IPS-NIHi7 (cell line): ENCODE results near the gene RUNDC1.
A peak's percentile ranks its signal among the peaks of the same experiment; 100 is the strongest.

Source experiments
- DNase-seq: peaks from one replicate; pipeline ENCODE4 v3.0.0; 2012; ENCODE audit warnings: mixed read lengths; ENCODE audit errors: extremely low spot score

RUNDC1 gene

DNA sequence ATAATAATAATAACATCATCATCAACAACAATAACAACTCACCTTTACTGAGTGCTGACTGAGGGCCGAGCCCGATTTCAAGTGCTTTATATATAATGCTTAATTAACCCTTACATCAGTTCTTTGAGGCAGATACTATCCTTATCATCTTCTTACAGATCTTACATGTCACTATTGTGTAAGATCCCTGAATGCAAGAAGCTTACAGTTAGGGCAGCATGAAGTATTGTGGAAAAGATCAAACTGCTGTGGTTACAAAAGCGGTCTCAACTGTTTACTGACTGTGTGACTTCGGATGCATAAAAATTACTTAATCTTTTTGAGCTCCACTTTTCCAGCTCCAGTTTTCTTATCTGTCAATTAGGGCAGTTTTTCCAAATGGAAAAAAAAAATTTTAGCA is 38.6 kb downstream of the RUNDC1 start:
- no peak for DNase-seq

DNA sequence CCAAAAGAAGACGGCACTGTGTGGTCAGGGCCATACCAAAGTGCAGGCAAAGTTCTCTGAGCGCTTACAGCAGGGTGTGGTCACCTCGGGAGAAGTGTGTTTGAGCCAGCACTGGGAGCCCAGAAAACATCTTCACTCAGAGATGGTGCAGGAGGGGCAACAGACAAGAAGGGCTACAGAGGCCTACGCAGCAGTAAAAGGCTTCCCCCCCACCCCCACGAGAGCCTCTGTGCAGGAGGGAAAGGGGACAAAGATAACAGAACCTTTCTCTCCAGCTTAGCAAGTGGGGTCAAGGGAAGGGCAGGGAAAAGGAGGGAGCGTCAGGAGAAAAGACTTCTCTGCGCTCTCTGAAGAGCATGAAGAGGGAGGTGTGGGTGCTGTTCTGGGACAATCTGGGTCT is 39.1 kb downstream of the RUNDC1 start:
- peak; percentile 3 for DNase-seq

DNA sequence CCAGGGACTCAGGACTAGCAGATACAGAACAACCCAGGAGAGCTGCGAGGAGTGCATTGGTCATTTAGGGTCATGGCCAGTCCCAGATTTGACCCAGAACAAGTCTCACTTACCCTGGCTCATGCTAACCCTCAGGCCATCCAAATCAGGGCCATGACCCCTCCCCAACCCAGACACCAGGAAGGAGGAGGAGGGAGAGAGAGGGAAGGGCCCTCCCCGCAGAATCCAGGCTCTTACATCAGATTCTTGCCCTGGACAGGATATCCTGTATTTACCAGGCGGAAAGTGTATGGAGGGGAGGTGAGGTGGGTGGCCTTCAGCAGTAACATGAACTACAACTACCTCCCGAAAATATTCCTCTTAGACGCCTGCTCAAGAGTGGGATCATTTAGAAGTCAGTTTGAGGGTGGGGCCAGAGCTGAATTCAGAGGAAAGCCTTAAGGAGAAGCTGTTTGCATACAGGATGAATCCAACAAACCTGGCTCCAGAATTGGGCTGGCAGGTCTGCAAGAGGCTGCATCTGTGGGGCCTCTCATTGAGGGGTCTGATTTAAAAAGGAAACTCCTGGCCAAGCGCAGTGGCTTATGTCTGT is 39.8 kb downstream of the RUNDC1 start:
- DNase-seq = peak; percentile 9

DNA sequence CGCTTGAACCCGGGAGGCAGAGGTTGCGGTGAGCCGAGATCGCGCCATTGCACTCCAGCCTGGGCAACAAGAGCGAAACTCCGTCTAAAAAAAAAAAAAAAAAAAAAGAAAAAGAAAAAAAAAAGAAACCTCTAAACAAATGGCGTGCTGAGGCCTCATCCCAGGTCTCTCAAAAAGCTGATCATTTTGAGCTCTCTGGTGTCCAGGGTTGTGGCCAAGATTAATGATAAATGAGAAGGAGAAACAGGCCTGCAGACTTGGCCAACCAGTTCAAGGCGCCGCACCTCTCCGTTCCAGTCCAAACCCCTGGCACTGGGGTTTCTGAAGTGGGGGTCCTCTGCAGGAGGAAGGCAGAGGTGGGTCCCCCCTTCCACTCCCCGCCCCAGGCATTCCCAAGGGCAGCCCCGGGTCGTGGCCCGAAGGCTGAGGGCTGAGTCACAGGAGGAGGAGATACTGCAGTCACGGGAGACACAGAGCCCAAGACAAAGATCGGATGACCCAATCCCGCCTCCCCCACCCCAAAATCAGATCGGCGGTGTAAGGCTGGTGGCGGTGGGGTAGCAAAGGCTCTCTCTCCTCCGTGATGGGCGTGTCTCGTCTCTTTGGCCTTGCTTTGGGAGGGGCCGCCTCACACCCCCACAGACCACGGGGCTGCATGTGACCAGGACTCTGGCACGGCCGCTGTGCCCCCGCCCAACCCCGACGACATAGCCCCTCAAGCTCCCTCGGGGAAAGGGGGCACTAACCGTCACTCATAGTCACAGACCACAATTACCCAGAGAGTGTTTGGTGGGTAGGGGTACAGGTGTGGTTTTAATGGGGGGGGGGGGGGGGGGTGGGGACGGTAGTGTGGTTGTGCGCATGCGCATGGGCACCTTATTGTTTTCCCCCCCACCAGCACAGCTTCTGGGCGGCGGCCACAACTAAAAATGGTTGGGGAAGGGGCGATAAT is 40.7 kb downstream of the RUNDC1 start:
- peak; percentile 64 for DNase-seq

DNA sequence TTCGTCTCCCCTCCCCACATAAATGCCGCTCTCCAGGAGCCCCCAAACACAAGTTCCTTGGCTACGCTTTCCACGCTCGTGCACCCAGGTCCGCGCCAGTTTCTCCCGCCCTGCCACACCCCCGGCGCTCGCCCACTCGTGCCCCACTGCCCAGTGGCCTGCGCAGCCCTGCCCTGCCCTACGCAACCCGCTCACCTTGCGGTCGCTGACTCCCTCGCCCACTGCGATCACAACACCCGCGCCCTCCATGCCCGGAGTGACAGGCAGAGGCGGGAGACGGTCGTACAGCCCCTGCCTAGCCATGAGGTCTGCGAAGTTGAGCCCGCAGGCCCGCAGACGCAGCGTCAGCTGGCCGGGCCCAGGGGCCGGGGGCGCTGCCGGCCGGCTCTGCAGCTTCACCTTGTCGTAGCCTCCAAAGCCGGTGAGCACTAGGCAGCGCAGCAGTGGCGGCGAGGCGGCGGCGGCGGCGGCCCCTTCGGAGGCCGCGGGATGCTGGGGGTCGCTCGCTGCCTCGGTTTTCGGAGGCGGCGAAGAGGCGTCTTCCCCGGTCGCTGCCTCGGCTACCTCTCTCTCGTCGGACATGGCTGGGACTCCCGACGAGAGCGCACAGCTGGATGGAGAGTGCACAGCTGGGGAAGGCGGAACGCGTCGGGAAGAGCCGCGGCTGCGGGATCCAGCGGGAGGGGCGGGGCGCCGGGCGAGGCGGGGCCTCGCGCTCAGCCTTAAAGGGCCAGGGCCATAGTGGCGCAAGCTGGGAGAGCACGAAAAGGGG is 41.6 kb downstream of the RUNDC1 start, which contains the start of gene VAT1:
Gene VAT1 (minus strand): TSS at position 645 of the 772 bp plus-strand sequence. CDS start 63 bp downstream, at position 582.
- peak; percentile 85 for DNase-seq

DNA sequence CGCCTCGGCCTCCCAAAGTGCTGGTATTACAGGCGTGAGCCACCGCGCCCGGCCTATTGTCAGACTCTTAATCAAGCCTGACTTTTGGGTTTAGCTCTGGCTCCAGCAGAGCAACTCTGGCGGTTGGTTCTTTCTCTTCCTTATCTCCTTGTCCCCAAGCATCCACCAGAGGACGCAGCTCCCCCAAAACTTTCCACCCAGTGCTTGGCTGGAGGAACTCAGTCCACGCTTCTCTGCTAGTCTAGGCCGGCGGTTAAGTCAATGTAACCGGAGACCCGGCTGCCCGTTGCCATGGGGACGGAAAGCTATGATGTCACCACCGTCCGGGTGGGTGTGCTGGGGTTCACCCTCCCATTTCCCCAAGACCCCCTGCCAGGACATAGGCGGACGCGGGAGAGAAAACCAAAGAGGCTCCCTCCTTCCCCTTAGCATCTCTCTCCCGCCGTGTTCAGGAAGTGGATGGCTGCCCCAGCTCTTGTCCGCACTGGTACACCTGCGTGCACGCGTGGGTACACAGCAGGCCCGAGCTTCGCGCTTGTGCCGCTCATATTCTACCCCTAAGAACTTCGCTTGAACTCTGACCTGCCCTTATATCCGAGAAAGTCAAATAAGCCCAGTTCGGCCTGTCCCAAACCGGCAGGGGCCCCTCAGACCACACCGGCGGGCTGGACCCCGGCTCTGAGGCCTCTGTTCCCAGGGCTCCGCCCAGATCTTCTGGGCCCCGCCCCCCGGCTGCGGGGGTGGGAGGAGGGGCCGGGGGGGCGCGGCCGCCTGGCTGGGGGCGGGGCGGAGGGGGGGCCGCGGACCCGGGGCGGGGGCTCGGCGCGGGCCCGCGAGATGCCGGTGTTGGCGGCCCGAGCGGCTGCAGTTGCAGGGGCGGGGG is 44.3 kb downstream of the RUNDC1 start, which contains the start of gene RND2:
Gene RND2 (plus strand): TSS at position 825 of the 883 bp plus-strand sequence. CDS start 117 bp downstream, outside the sequence.
- DNase-seq = peak; percentile 94

DNA sequence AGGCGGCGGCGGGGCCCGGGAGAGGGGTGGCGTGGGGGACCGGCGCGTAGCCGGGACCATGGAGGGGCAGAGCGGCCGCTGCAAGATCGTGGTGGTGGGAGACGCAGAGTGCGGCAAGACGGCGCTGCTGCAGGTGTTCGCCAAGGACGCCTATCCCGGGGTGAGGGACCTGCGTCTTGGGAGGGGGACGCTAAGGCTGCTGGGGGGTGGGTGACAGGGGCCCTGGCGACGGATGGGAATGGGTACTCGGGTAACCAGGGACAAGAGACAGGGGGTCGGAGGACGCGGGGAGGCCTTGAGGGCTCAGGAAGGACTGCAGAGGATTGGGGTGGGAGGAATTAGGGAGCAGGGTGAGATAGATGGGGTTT is 44.9 kb downstream of the RUNDC1 start:
- DNase-seq = no peak

DNA sequence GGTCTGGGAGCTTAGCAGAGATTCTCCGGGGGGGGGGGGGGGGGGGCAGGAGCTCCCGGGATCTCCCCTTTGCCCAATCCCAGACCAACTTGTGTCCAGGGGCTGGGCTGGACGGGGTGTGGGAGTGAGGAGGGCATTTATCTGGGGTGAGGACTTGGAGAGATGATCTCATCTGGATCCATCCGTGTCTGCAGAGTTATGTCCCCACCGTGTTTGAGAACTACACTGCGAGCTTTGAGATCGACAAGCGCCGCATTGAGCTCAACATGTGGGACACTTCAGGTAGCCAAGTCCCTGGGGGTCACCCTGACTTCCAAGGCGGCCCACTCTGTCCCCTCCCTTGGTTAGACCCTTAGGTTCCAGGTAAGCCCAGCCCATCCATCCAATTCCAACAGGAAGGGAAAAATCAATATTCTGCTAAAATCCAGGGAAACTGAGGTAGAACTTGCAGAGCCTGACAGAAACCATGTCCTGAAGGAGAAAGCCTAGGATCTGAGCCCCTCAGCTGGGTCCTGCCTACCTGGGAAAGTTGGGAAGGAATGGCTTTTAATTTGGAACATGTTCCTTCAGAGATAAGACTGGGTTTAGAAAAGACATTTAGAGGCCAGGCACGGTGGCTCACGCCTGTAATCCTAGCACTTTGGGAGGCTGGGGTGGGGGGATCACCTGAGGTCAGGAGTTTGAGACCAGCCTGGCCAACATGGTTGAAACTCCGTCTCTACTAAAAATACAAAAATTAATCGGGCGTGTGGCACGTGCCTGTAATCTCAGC is 45.6 kb downstream of the RUNDC1 start:
- peak; percentile 18 for DNase-seq

DNA sequence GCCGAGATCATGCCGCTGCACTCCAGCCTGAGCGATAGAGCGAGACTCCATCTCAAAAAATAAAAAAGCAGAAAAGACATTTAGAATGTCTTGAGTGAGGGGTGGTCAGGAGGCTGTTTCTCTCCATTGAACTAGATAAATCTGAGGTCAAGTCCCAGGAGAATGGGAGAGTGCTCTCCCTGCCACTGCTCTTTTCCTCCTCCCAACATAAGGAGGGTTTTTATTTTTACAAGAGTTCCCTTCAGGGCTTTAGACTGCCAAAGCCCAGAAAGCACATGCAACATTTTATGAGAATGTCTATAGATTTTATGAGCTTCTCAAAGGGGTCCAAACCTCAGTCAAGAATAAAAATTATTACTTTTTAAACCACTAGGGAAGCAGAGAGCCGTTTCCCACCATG is 46.2 kb downstream of the RUNDC1 start:
- no peak for DNase-seq

DNA sequence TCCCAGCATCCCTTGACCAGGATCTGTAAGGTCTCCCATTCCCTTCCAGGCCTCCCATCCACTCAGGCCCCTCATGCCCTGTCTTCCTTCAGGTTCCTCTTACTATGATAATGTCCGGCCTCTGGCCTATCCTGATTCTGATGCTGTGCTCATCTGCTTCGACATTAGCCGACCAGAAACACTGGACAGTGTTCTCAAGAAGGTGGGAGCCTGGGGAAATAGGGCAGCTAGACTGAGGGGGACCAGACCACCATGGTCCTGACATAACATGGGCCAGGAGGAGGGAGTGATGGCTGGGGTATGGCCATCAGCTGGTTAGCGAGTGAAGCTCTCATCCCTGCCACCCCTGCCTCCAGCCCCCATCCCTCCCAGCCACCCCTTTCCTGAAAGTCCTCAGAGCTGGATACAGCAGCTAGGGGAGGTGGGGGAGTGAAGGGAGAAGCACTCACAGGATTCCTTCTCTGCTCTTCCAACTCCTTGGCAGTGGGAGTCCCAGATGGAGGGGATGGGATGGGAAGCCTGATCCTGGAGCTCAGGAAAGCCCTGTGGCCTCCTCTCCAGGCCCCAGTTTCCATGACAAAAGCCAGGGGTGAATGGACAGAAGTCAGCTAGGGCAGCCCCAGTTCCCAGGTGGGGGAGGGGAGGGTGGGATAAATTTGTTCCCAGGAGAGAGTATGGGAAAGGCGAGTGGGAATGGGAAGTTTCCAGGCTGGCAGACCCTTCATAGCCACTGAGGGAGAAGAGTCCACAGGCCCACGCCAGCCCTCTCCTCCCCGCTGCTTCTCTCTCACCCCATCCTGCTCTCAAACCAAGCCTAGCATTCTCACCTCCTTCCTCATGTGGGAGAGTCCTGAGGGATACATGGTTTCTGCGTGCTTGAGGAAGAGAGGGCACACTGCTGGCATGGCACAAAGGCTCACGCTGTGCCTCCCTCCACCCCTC is 47.0 kb downstream of the RUNDC1 start:
- DNase-seq = peak; percentile 46

DNA sequence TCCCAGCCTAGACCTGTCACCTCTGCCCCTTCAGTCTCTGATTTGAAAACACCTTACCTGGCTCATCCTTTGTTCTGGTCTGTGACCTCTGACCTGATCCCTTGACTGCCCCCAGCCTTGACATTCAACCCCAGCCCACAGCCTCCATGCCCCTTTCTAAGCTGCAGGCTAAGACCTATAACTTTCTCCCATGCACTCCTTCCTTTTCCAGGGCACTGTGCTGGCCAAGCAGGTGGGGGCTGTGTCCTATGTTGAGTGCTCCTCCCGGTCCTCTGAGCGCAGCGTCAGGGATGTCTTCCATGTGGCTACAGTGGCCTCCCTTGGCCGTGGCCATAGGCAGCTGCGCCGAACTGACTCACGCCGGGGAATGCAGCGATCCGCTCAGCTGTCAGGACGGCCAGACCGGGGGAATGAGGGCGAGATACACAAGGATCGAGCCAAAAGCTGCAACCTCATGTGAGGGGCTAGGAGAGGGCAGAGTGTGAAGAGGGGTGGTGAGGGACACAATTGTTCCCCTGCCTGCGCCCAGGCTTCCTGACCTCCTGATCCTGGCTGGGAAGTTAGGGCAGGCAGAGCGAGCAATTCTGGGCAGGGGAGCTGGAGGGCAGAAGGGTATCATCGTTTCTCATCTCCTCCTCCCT is 48.0 kb downstream of the RUNDC1 start:
- no peak for DNase-seq

DNA sequence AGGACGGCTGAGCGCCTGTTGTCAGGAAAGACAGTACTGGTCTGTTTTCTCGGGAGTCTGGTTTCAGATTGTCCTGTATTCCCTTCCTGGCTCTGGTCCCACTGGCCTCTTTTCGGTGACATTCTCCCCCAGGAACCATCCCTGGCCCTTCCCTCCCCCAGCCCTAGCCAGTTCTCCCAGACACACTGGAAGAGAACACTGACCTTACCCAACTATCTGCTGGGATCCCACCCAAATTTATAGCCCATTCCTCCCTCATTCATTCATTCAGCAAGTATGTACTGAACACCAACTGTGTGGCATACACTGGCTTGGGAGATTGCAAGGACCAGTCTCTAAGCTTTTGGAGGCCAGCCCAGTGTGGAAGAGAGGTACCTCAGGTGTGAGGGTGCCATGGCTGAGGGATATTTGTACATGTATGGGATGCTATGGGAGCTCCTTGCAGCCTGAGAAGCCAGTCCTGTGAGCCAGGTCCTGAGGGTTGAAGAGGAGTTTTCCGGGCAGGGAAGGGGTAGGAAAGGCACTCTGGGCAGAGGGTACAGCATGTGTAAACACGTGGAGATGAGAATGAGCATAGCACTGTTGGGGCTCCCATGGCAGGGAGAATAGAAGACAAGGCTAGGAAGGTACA is 49.9 kb downstream of the RUNDC1 start:
- DNase-seq = no peak

DNA sequence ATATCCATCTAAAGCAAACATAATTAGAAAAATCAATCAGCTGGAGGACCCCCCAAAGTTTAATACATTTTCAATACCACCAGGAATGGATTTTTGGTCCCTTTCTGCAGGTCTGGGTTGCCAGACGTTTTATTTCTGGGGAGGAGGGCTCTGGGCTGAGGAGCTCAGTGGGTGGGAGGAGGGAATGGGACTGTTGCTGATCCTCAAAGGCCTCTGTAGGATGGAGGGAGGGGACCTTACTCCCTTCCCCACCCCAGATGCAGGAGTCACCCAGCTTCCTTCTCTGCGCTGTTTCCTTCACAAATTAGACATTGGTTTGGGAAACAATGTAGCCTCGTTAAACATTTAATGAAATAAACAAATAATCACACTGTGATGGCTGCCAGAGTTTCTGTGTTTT is 51.3 kb downstream of the RUNDC1 start:
- DNase-seq = peak; percentile 7

DNA sequence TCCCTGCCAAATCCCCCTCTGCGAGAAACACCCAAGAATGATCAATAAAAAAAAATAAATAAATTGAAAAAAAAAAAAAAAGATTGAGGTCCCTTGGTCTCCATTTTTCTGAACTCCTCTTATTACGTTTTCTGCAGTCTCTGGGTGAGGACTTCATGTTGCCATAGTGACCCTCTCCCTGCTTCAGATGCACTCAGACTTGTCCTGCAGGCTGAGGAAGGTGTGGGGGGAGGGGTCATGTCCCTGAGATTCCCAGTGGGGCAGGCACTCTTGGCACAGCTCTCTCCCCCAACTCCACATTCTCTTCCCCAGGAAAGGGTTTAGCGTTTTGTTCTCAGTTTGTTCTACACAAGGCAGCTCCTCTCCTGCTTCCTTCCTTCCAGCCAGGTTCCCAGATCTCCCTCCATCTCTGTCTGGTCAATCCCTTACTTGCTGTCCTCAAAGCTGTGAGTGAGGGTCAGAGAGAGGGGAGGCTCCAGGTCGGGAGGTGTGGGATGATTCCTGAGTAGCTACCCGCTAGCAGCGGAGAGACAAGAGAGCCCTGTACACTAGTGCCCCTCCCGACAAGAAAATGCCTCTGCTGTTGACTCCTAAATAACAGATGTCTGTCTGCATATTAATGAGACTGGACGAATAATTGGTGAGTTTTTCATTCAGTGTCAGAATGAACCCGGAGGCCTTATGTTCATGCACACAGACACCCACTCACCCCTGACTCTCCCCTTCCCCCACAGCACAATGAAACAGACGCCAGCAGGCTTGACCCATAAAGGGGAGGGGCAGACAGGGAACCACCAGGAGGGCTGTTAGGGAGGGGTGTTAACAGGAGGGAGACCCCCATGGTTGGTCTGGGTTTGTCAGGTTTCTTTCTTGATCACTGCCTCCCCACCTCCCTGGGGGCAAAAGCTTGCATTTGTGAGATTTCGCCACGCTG is 53.9 kb downstream of the RUNDC1 start:
- DNase-seq = no peak

DNA sequence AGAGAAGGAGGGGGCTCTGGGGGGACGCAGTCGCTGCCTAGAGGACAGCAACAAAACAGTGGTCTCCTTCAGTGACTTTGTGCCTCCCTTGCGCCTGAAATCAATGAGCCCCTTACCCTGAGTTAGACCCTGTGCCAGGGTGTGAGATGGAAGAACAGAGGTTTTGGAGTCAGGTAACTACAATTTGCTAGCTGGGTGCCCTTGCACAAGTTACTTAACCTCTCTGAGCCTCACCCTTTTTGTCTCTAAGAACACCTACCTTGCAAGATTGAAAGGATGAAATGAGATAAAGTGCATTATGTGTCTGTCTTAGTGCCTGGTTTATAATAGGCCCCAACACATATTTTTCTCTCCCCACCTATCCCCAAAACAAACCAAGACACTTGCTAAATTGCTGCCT is 54.5 kb downstream of the RUNDC1 start:
- DNase-seq = no peak

DNA sequence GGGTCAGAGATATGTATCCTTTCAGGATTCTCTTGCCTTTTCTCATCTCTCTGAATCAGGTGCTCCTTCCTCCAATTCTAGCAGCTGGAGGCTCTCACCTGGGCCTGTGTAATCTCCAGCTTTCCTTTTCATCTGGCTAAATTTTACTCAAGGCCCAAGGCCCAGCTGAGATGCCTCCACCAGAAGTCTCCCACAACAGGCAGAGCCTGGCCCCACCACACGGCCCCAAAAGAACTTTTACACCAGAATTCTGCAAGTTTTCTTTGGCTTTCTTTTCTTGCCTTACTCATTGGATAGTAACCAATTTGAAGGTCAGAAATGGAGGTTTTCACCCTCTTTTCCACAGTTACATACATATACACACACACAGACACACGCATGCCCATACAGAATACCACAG is 59.3 kb downstream of the RUNDC1 start:
- no peak for DNase-seq

DNA sequence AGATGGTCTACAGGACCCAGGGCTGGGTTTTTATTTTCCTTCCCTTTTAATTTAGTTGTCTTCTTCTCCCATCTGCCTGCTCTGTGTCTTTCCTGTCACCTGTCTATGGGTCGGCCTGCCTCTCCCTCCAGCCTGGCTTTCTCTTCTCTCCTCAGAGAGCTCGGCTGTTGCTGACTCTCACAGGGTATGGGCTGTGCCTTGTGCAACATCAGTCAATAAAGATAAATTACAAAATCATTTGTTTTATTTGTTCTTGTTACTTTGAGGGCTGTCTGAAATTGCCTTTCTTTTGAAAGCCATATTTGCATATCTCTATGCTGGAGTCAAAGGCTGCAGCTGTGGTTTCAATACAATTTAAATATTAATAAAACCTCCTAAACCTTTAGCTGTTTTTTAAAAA is 60.3 kb downstream of the RUNDC1 start:
- DNase-seq = no peak
